AG20443 (cell line): Measurements from ENCODE around the gene CHRNE.
"Not testable (repeated sequence)": the region's sequence is repeated elsewhere in the genome, so short reads cannot be mapped to it uniquely, and the experiment has no call there.

ENCODE experiments used
- DNase-seq: peaks from one replicate; pipeline ENCODE4 v3.0.0; 2012; ENCODE audit warnings: low spot score, mixed read lengths

The CHRNE gene

GRCh38 chr17:4906642-4907041, 3.7 kb upstream of the CHRNE start:
- not testable (repeated sequence) for DNase-seq

GRCh38 chr17:4902540-4902939, 358 bp downstream of the CHRNE start:
- no peak for DNase-seq

GRCh38 chr17:4901648-4902344, 1.1 kb downstream of the CHRNE start:
- no peak for DNase-seq

GRCh38 chr17:4901108-4901647, 1.7 kb downstream of the CHRNE start:
- no peak for DNase-seq

GRCh38 chr17:4900231-4901107, 2.4 kb downstream of the CHRNE start:
- DNase-seq, result no peak

GRCh38 chr17:4899341-4900230, 3.3 kb downstream of the CHRNE start, which contains the start of gene C17orf107:
C17orf107 (plus strand) TSS chr17:4899536; CDS start chr17:4899763, 227 bp downstream.
- DNase-seq, result peak; percentile 89

GRCh38 chr17:4898927-4899326, 4.0 kb downstream of the CHRNE start:
- DNase-seq, result no peak

GRCh38 chr17:4898351-4898750, 4.5 kb downstream of the CHRNE start:
- DNase-seq, result no peak

- no peak for DNase-seq
These were observed 5.1 kb downstream of the CHRNE start for GRCh38 chr17:4897785-4898184.

- no peak for DNase-seq
These were observed 5.7 kb downstream of the CHRNE start for GRCh38 chr17:4897198-4897687.

- DNase-seq, result no peak
These were observed 6.3 kb downstream of the CHRNE start for GRCh38 chr17:4896332-4897197.

- DNase-seq, result no peak
These were observed 7.1 kb downstream of the CHRNE start for GRCh38 chr17:4895657-4896331.

GRCh38 chr17:4895121-4895520, 7.8 kb downstream of the CHRNE start:
- DNase-seq, result no peak

- no peak for DNase-seq
These were observed 9.0 kb downstream of the CHRNE start for GRCh38 chr17:4893721-4894560.

GRCh38 chr17:4893272-4893671, 9.6 kb downstream of the CHRNE start:
- DNase-seq, result no peak

- no peak for DNase-seq
These were observed 10.2 kb downstream of the CHRNE start for GRCh38 chr17:4892499-4893221.

- DNase-seq, result no peak
These were observed 11.2 kb downstream of the CHRNE start for GRCh38 chr17:4891411-4892410.
